RWPE2 (cell line): ENCODE results near the gene TMBIM1.
A peak's percentile ranks its signal among the peaks of the same experiment; 100 is the strongest.

Experiments used
- ATAC-seq: fragments of 200-7000 bp; cut with Tn5 transposase; 3 replicates; pipeline ENCODE4 v1.9.1; 2021; ENCODE audit warnings: low read depth
- DNase-seq: peaks from one replicate; pipeline ENCODE4 v3.0.0-alpha.2; 2020; ENCODE audit warnings: low spot score
- H3K27ac ChIP-seq: fragments of 450-650 bp; 2 replicates; pipeline ENCODE4 v1.5.1; 2017; ENCODE audit warnings: mild to moderate bottlenecking; ENCODE audit not compliant: poor library complexity, severe bottlenecking
- H3K27me3 ChIP-seq: fragments of 250-450 bp; sonication (Bioruptor Pico); 2 replicates; pipeline ENCODE4 v1.5.1; 2021; ENCODE audit warnings: mild to moderate bottlenecking, moderate library complexity; ENCODE audit not compliant: insufficient read depth, poor library complexity, severe bottlenecking
- H3K36me3 ChIP-seq: fragments of 250-450 bp; sonication (Bioruptor Pico); 2 replicates; pipeline ENCODE4 v1.5.1; 2020; ENCODE audit warnings: low read depth, mild to moderate bottlenecking, moderate library complexity
- H3K4me1 ChIP-seq: fragments of 250-450 bp; sonication (Bioruptor Pico); 2 replicates; pipeline ENCODE4 v1.5.1; 2021; ENCODE audit warnings: mild to moderate bottlenecking, moderate library complexity; ENCODE audit not compliant: insufficient read depth, poor library complexity, severe bottlenecking
- H3K4me3 ChIP-seq: fragments of 250-450 bp; sonication (Bioruptor Pico); 2 replicates; pipeline ENCODE4 v1.5.1; 2021; ENCODE audit warnings: mild to moderate bottlenecking, moderate library complexity; ENCODE audit not compliant: severe bottlenecking
- H3K9me3 ChIP-seq: fragments of 250-450 bp; sonication (Bioruptor Pico); 2 replicates; pipeline ENCODE4 v1.5.1; 2021; ENCODE audit warnings: mild to moderate bottlenecking, moderate library complexity; ENCODE audit not compliant: severe bottlenecking
- CTCF ChIP-seq: fragments of 450-650 bp; IDR thresholded peaks from one replicate; pipeline ENCODE4 v1.5.1; 2017; ENCODE audit warnings: mild to moderate bottlenecking, moderate library complexity; ENCODE audit not compliant: poor library complexity, severe bottlenecking

Gene TMBIM1

GRCh38 chr2:218261423-218262236 is 30.7 kb downstream of the TMBIM1 start:
- no peaks in the 10 kb centered on the region; the same call in 1 of the 2 replicates for H3K36me3 ChIP-seq
- ATAC-seq, result no peak
- DNase-seq, result no peak
- no peaks in the 10 kb centered on the region for H3K9me3 ChIP-seq
- no peak overlapping the region for H3K27ac ChIP-seq
- no peaks in the 10 kb centered on the region for H3K27me3 ChIP-seq
- no peaks in the 10 kb centered on the region for H3K4me1 ChIP-seq
- H3K4me3 ChIP-seq, result no peak overlapping the region
- no peak for TF ChIP-seq CTCF

- Histone ChIP-seq H3K4me3 (no peak within 1 kb of the TSS), H3K4me1 (no peaks in the 10 kb centered on the region), H3K27ac (no peak within 1 kb of the TSS), H3K36me3 (peaks cover 7% of the 10 kb centered on the region), H3K9me3 (no peaks in the 10 kb centered on the region), H3K27me3 (no peaks in the 10 kb centered on the region)
- TF ChIP-seq CTCF, result no peak
- DNase-seq (no peak), ATAC-seq (peak; percentile 13; the same call in 1 of the 3 replicates)
Observed at GRCh38 chr2:218260742-218261422, 31.4 kb downstream of the TMBIM1 start, which contains the start of gene GPBAR1. TSS of gene GPBAR1 (plus strand) at chr2:218261015. CDS start at chr2:218262725, 1,710 bp downstream.

- no peak for DNase-seq
- Histone ChIP-seq H3K9me3 (no peaks in the 10 kb centered on the region), H3K4me1 (no peaks in the 10 kb centered on the region)
Observed at GRCh38 chr2:218260166-218260565, 32.1 kb downstream of the TMBIM1 start.

GRCh38 chr2:218259099-218259961 is 33.0 kb downstream of the TMBIM1 start:
- no peaks in the 10 kb centered on the region for H3K27me3 ChIP-seq
- H3K4me3 ChIP-seq, result no peak overlapping the region
- no peaks in the 10 kb centered on the region for H3K9me3 ChIP-seq
- no peaks in the 10 kb centered on the region for H3K4me1 ChIP-seq
- ATAC-seq (peak; percentile 40), DNase-seq (no peak)
- H3K36me3 ChIP-seq, result peaks cover 22% of the 10 kb centered on the region
- TF ChIP-seq CTCF, result no peak
- no peak overlapping the region for H3K27ac ChIP-seq

More at GRCh38 chr2:218260166-218260565, 32.1 kb downstream of the TMBIM1 start:
- H3K27ac ChIP-seq, result no peak overlapping the region
- ATAC-seq, result no peak
- H3K27me3 ChIP-seq, result no peaks in the 10 kb centered on the region
- H3K4me3 ChIP-seq, result no peak overlapping the region
- TF ChIP-seq CTCF, result no peak
- peaks cover 14% of the 10 kb centered on the region for H3K36me3 ChIP-seq
